Heart left ventricle (tissue), 16 donors: Measurements from ENCODE around the gene TPST2. TPM values are rescaled to one million over a fixed set of nuclear protein-coding genes. Genes with fewer than 3 reads are reported as not detected.
A peak's percentile ranks its signal among the peaks of the same experiment; 100 is the strongest.

Experiments used
- ATAC-seq, 4 donors: fragments of 200-7000 bp; cut with Tn5 transposase; one replicate each; pipeline ENCODE4 v1.9.1; 2020 to 2022; ENCODE audit warnings: moderate library complexity in 4 of 4, mild to moderate bottlenecking in 3 of 4, moderate number of reproducible peaks in 1 of 4
- DNase-seq, 5 donors: peaks; one replicate each; pipeline ENCODE4 v3.0.0-alpha.2; 2020
- H3K27ac ChIP-seq, 12 donors: fragments of 200-600 bp; sonication (generic) in 4 of 12; one replicate each; pipeline versions ENCODE4 v1.5.0 to v1.8.0; 2016 to 2022; ENCODE audit warnings: mild to moderate bottlenecking in 2 of 12
- H3K27me3 ChIP-seq, 9 donors: fragments of 200-600 bp; sonication (generic) in 2 of 9; one replicate each; pipeline versions ENCODE4 v1.5.1 to v1.8.0; 2016 to 2022; ENCODE audit warnings: mild to moderate bottlenecking in 3 of 9
- H3K36me3 ChIP-seq, 9 donors: fragments of 200-600 bp; sonication (generic) in 2 of 9; one replicate each; pipeline versions ENCODE4 v1.5.0 to v1.8.0; 2018 to 2022; ENCODE audit warnings: mild to moderate bottlenecking in 2 of 9
- H3K4me1 ChIP-seq, 12 donors: fragments of 200-600 bp; sonication (generic) in 4 of 12; one replicate each; pipeline versions ENCODE4 v1.5.0 to v1.8.0; 2016 to 2022; ENCODE audit warnings: mild to moderate bottlenecking in 3 of 12
- H3K4me3 ChIP-seq, 12 donors: fragments of 200-600 bp; sonication (generic) in 4 of 12; one replicate each; pipeline versions ENCODE4 v1.5.0 to v1.8.0; 2017 to 2022; ENCODE audit warnings: mild to moderate bottlenecking in 9 of 12, moderate library complexity in 4 of 12
- H3K9me3 ChIP-seq, 12 donors: fragments of 200-600 bp; sonication (generic) in 4 of 12; one replicate each; pipeline versions ENCODE4 v1.5.0 to v1.8.0; 2016 to 2022; ENCODE audit warnings: mild to moderate bottlenecking in 1 of 12
- CTCF ChIP-seq, 12 donors: fragments of 200-600 bp; sonication (generic) in 4 of 12; IDR thresholded peaks; one replicate each; pipeline versions ENCODE4 v1.5.0 to v1.8.0; 2018 to 2022; ENCODE audit warnings: antibody characterized with exemption in 12 of 12, mild to moderate bottlenecking in 5 of 12
- POLR2A ChIP-seq, 2 donors: fragments of 450-650 bp; IDR thresholded peaks; one replicate each; pipeline ENCODE4 v1.6.1; 2017; ENCODE audit warnings: antibody characterized with exemption in 2 of 2, mild to moderate bottlenecking in 2 of 2, moderate library complexity in 2 of 2
- WGBS, 4 donors: extraction: QIAGEN DNeasy Blood & Tissue Kit in 2 of 4; methylation state at CpG; one replicate each; pipeline versions ENCODE4 v1.1.5 to v1.1.7; 2013 to 2018; 5-methylcytosine and 5-hydroxymethylcytosine counted together
- intact Hi-C, 10 donors: fragments of 100-400 bp; cut with DNase I; formaldehyde crosslinking; loops; one replicate each; pipeline versions ENCODE4 v1.11.1 to v1.14.2; 2022
- polyA plus RNA-seq, 2 donors: library from polyadenylated mRNA; stranded (reverse); fragments of 200-250 nt; gene quantifications; one replicate each; pipeline ENCODE4 v1.2.3, GENCODE V29; 2013
- total RNA-seq, 9 donors: library from RNA; depleted of rRNA in 2 of 9; stranded (reverse); fragments of >200 nt in 2 of 9; fragmentation: NEBNext Ultra II Directional in 3 of 9; extraction: Animal tissue kit (Norgen Biotek cat#: 25700) in 3 of 9; gene quantifications; one replicate each; pipeline versions ENCODE4 v1.1.0 to v1.2.4, GENCODE V29; 2016 to 2023
- donor health status: ischemic (EF 13 %, LVEDD 7.1; RV severe dilation, severe dysfunction).
- donor health status: healthy with polysubstance abuse.
- donor health status: DM: no; HTN: yes; CAD: no.
- donor health status: DM: no; HTN: no; CAD: no.
- donor health status: ischemic (EF 25% LVEDD 6.9; RV normal size, moderate dysfunction).
- donor health status: ischemic (EF 25% LVEDD 5.7; RV mildly dilated, moderate dysfunction).
- donor health status: healthy.
- donor health status: DM: yes; HTN: yes; CAD: no.
- donor health status: ischemic (EF 35%, LVEDD 5.7; RV mildly dilated, moderate dysfunction).
- donor health status: nonischemic (EF 11% LVEDD 7.7; RV severe dilation, severe dysfunction).
- donor health status: DM: yes; HTN: yes; CAD: no.
- donor health status: PGD.
- donor health status: ischemic (EF 29% LVEDD 5.4; RV normal size, mild dysfunction).
- donor health status: nonischemic (EF 23%, LVEDD 6.1; RV moderate dilation, normal function).

Gene TPST2
- total and polyA plus RNA-seq, 11 donors = 12.1 to 103 (median 25.2) TPM

- Histone ChIP-seq H3K4me1 (peaks cover 9 to 64% (median 50%) of the 10 kb centered on the region in 12 donors), H3K36me3 (peaks cover 0 to 40% (median 15%) of the 10 kb centered on the region in 9 donors), H3K27ac (peak overlapping the region in 1 of 12 donors; percentile 29), H3K27me3 (no peaks in the 10 kb centered on the region), H3K4me3 (peak overlapping the region in 3 of 12 donors; percentile 76 to 90 (median 84)), H3K9me3 (no peaks in the 10 kb centered on the region)
- no peak for TF ChIP-seq CTCF (IDR thresholded peaks at IDR 0.05)
- DNase-seq = no peak
- 45 to 48% (median 47%) methylated on average over 5 of the region's 5 CpGs for WGBS, 4 donors
- intact Hi-C loops = no loop called here
- no peak for ATAC-seq
These were observed 107.8 kb downstream of the TPST2 start for GRCh38 chr22:26482161-26482560.

GRCh38 chr22:26481694-26482093 lies 108.2 kb downstream of the TPST2 start:
- Histone ChIP-seq H3K4me1 (peaks cover 9 to 68% (median 50%) of the 10 kb centered on the region in 12 donors), H3K27ac (peak overlapping the region in 1 of 12 donors; percentile 29), H3K36me3 (peaks cover 0 to 43% (median 18%) of the 10 kb centered on the region in 9 donors), H3K9me3 (no peaks in the 10 kb centered on the region), H3K27me3 (no peaks in the 10 kb centered on the region), H3K4me3 (no peak overlapping the region)
- TF ChIP-seq CTCF (IDR thresholded peaks at IDR 0.05) (no peak), POLR2A (IDR thresholded peaks at IDR 0.05) (no peak)
- WGBS, 4 donors = 83 to 88% (median 83%) methylated on average over 4 of the region's 4 CpGs
- intact Hi-C loops = no loop called here
- DNase-seq (no peak), ATAC-seq (no peak)

- intact Hi-C loops = no loop called here
- TF ChIP-seq CTCF (IDR thresholded peaks at IDR 0.05) = no peak
- DNase-seq (no peak), ATAC-seq (no peak)
- no peaks in the 10 kb centered on the region for H3K27me3 ChIP-seq
- no peaks in the 10 kb centered on the region for H3K9me3 ChIP-seq
- peaks cover 0 to 44% (median 23%) of the 10 kb centered on the region in 9 donors for H3K36me3 ChIP-seq
- H3K4me3 ChIP-seq = no peak overlapping the region
- peak overlapping the region in 1 of 12 donors; percentile 29 for H3K27ac ChIP-seq
- 70 to 76% (median 76%) methylated on average over 6 of the region's 6 CpGs for WGBS, 4 donors
- peaks cover 9 to 68% (median 50%) of the 10 kb centered on the region in 12 donors for H3K4me1 ChIP-seq
These were observed 108.7 kb downstream of the TPST2 start for GRCh38 chr22:26481112-26481693.

GRCh38 chr22:26480611-26480932 lies 109.4 kb downstream of the TPST2 start:
- no peaks in the 10 kb centered on the region for H3K9me3 ChIP-seq
- H3K27ac ChIP-seq = no peak overlapping the region
- 83 to 88% (median 87%) methylated on average over 2 of the region's 2 CpGs for WGBS, 4 donors
- no peak for DNase-seq
- intact Hi-C loops = no loop called here
- peaks cover 9 to 62% (median 49%) of the 10 kb centered on the region in 12 donors for H3K4me1 ChIP-seq
- ATAC-seq = no peak
- H3K27me3 ChIP-seq = no peaks in the 10 kb centered on the region
- peaks cover 0 to 44% (median 29%) of the 10 kb centered on the region in 9 donors for H3K36me3 ChIP-seq
- TF ChIP-seq POLR2A (IDR thresholded peaks at IDR 0.05) (no peak), CTCF (IDR thresholded peaks at IDR 0.05) (no peak)
- no peak overlapping the region for H3K4me3 ChIP-seq
